Central memory CD8-positive, alpha-beta T cell (primary cell): ENCODE results near the gene PLA2G3.
A peak's percentile ranks its signal among the peaks of the same experiment; 100 is the strongest.

Experiments
- ATAC-seq: fragments of 150-1000 bp; cut with Tn5 transposase; replicated peaks from 2 replicates; pipeline ENCODE4 v1.10.0; 2022; ENCODE audit warnings: mild to moderate bottlenecking, moderate FRiP score, moderate number of reproducible peaks; ENCODE audit not compliant: poor library complexity, severe bottlenecking; ENCODE audit errors: extremely low read depth
- DNase-seq, 2 donors: peaks; one replicate each; pipeline ENCODE4 v3.0.0; 2021; ENCODE audit warnings: low spot score in 2 of 2
- H3K27ac Mint-ChIP-seq: one replicate; pipeline ENCODE4 v1.8.0; 2022; ENCODE audit warnings: low read depth, mild to moderate bottlenecking, moderate library complexity, mixed read lengths
- H3K27me3 Mint-ChIP-seq: one replicate; pipeline ENCODE4 v1.8.0; 2022; ENCODE audit warnings: mixed read lengths
- H3K36me3 Mint-ChIP-seq: one replicate; pipeline ENCODE4 v1.8.0; 2022; ENCODE audit warnings: mild to moderate bottlenecking, moderate library complexity, mixed read lengths; ENCODE audit not compliant: insufficient read depth
- H3K4me1 Mint-ChIP-seq: one replicate; pipeline ENCODE4 v1.8.0; 2022; ENCODE audit warnings: mixed read lengths
- H3K4me3 Mint-ChIP-seq: one replicate; pipeline ENCODE4 v1.8.0; 2022; ENCODE audit warnings: mild to moderate bottlenecking, moderate library complexity, mixed read lengths
- H3K9me3 Mint-ChIP-seq: one replicate; pipeline ENCODE4 v1.8.0; 2022; ENCODE audit warnings: mixed read lengths

PLA2G3 gene

DNA sequence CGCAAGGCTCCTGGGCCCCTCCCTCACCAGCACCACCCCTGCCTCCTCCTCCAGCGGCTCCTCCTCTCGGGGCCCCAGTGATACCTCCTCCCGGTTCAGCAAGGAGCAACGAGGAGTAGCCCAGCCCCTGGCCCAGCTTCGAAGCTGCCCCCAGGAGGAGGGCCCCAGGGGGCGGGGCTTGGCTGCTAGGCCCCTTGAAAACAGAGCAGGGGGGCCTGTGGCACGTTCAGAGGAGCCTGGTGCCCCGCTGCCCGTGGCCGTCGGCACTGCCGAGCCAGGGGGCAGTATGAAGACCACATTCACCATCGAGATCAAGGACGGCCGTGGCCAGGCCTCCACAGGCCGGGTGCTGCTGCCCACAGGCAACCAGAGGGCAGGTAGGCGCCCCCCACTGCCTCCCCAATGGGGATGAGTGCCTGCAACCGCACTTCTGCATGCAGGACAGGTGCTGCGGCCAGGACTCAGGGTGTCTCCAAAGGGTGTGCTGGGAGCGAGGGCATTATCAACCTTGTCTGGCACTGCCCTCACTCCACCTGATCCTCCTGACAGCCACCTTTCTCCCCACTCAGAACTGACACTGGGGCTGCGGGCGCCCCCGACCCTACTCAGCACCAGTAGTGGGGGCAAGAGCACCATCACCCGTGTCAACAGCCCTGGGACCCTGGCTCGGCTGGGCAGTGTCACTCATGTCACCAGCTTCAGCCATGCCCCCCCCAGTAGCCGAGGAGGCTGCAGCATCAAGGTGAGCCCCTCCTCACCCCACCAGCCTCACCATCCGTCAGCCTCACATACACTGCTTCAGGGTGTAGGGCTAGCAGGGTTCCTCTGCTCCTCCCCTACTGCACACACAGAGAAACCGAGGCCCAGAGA lies 49.0 kb downstream of the PLA2G3 start:
- Mint-ChIP-seq H3K27ac (no peak overlapping the region), H3K9me3 (no peaks in the 10 kb centered on the region), H3K4me3 (no peak overlapping the region), H3K4me1 (no peaks in the 10 kb centered on the region), H3K27me3 (no peaks in the 10 kb centered on the region), H3K36me3 (no peaks in the 10 kb centered on the region)
- ATAC-seq (no peak), DNase-seq (no peak)

DNA sequence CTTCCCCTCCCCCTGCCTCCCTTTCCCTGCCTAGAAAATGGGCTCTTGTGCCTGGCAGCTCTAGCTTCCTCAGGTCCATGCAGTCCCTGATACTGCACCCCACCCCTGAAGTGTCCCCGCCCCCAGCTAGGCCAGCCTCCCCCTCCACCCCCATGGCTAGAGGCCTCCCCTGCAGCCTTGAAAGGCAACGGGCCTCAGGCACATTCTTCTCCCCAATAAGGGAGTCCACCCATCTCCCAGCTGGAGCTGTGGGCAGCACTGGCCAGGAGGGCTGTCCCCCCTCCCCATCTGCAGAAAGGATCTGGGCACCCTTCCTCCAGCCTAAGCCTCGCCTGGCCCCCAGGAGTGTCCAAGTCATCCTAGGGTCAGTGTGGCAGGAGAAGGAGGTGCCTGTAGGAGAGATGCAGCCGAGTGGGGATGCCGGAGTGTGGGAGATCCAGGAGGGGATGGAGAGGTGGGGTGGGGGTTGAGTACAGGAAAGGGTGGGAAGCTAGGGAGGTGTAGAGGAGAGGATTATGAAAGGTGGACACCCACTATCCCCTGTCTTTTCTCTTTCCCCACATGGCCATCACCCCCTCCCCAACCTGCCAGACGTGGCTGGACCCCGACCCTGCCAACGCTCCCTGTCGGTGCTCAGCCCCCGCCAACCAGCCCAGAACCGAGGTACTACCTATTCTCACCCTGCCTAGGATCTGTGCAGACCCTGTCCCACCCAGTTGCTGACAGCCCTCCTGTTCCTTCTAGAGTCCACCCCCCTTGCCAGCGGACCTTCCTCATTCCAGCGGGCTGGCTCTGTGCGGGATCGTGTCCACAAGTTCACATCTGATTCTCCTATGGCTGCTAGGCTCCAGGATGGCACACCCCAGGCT lies 49.9 kb downstream of the PLA2G3 start:
- Mint-ChIP-seq H3K9me3 (no peaks in the 10 kb centered on the region), H3K4me1 (no peaks in the 10 kb centered on the region), H3K36me3 (no peaks in the 10 kb centered on the region), H3K4me3 (no peak overlapping the region), H3K27me3 (no peaks in the 10 kb centered on the region), H3K27ac (no peak overlapping the region)
- ATAC-seq (no peak), DNase-seq (no peak)

DNA sequence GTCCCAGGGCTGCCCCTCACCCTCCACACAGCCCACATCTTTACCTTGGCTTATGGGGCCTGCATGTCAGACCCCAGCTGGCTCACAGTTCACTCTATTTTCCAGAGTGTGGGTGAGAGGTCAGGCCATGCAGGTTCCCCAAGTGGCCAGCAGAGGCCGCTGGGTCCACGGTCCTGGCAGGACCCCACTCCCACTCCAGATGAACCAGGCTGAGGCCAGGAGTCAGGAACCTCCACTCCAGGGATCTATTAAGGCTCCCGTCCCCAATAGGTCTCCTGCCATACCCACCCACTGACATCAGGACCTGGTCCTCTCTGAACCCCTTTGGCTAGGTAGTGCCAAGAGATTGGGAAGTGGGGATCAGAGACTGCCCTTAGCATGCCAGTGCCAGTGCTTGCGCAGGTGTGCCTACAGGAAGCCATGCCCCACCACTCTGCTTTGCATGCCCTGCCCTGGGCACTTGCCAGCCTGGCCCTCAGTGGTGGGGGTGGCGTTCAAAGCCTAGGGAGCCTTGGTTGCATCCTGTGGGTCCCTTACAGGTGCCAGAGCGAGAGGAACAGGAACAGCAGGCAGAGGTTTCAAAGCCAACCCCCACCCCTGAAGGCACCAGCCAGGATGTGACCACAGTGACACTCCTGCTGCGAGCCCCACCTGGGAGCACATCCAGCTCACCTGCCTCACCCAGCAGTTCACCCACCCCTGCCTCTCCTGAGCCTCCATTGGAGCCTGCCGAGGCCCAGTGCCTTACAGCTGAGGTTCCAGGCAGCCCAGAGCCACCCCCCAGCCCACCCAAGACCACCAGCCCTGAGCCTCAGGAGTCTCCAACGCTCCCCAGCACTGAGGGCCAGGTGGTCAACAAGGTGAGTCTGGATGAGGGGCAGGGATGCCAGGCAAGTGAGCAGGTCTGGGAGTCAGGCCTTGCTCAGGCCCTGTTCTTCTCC lies 50.9 kb downstream of the PLA2G3 start:
- peaks cover 1% of the 10 kb centered on the region for H3K4me1 Mint-ChIP-seq
- no peaks in the 10 kb centered on the region for H3K27me3 Mint-ChIP-seq
- H3K36me3 Mint-ChIP-seq = no peaks in the 10 kb centered on the region
- H3K27ac Mint-ChIP-seq = no peak overlapping the region
- ATAC-seq (no peak), DNase-seq (no peak)
- no peak overlapping the region for H3K4me3 Mint-ChIP-seq
- no peaks in the 10 kb centered on the region for H3K9me3 Mint-ChIP-seq

DNA sequence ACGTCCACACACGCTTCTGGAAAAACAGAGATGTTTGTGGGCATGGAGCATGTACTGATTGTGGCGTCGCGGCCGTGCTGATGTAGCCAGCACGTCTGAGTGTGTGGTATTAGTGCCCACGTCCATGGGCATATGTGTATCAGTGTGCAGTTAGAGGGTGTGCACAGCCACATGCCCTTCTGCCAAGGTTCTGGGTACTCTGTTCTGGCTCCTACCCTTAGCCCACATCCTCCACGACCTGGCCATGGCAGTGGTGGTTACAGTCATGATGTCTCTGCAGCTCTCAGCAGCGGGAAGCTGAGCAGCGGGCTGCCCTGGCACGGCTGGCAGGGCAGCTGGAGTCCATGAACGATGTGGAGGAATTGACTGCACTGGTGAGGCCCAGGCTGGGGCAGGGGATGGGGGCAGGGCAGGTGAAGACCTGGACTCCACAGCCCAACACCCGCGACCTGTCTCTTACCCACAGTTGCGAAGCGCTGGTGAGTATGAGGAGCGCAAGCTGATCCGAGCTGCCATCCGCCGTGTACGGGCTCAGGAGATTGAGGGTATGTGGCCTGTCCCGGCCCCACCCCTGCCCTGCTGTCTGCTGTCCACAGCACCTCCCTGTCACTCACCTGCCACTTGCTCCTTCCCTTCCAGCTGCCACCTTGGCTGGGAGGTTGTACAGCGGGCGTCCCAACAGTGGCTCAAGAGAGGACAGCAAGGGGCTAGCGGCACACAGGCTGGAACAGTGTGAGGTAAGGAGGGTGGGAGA lies 51.9 kb downstream of the PLA2G3 start:
- peaks cover 10% of the 10 kb centered on the region for H3K4me1 Mint-ChIP-seq
- H3K27me3 Mint-ChIP-seq = no peaks in the 10 kb centered on the region
- DNase-seq (no peak), ATAC-seq (no peak)
- no peak overlapping the region for H3K27ac Mint-ChIP-seq
- H3K4me3 Mint-ChIP-seq = no peak overlapping the region
- H3K36me3 Mint-ChIP-seq = peaks cover 2% of the 10 kb centered on the region
- H3K9me3 Mint-ChIP-seq = no peaks in the 10 kb centered on the region

DNA sequence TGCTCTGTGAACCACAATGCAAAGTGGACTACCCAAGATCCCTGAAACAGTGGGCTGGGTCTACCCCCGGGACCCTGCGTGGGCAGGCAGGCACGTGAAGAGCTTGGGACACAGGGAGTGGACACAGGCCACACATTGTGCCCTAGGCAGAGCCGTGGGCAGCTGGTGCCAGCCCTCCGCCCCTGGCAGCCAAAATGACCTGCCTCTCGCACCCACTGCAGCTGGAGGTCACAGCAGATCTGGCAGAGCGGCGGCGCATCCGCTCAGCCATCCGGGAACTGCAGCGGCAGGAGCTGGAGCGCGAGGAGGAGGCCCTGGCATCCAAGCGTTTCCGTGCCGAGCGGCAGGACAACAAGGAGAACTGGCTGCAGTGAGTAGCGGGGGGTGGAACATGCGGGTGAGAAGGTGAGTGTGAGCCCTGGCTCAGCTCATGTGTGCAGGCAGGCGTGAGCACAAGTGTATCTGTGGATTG lies 52.5 kb downstream of the PLA2G3 start:
- no peak overlapping the region for H3K27ac Mint-ChIP-seq
- H3K9me3 Mint-ChIP-seq = no peaks in the 10 kb centered on the region
- no peaks in the 10 kb centered on the region for H3K27me3 Mint-ChIP-seq
- DNase-seq = no peak
- H3K4me1 Mint-ChIP-seq = peaks cover 10% of the 10 kb centered on the region
- peaks cover 2% of the 10 kb centered on the region for H3K36me3 Mint-ChIP-seq
- ATAC-seq = no peak
- H3K4me3 Mint-ChIP-seq = no peak overlapping the region

DNA sequence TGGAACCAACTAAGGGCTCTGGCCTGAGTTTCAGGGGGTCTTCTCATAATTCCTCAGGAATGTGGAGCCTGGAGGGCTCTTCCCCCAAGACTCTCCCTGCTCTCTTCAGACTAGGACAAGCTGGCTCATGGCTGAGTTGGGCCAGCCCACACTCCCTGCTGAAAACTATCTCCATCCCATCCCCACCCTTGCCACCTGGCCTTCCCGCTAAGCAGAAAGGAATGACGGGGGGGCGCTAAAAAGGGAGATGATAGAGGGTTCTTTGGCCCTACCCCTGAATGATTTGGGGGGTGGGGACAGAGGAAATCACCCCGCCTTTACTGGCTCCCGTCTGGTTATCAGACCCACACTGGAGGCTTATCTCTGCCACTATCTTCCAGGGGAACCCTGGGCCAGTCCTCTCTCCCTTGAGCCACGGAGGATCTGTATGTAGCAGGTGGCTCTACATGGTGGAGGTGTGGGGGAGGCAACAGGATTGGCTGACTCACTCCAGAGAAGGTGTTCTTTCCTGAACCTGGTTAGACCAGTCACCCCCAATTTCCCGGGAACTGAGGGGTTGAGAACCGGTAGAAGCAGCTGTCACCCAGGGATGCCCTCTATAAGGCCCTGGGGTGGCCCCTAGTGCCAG lies 53.5 kb downstream of the PLA2G3 start:
- no peaks in the 10 kb centered on the region for H3K27me3 Mint-ChIP-seq
- peaks cover 18% of the 10 kb centered on the region for H3K4me1 Mint-ChIP-seq
- peaks cover 4% of the 10 kb centered on the region for H3K36me3 Mint-ChIP-seq
- no peak overlapping the region for H3K4me3 Mint-ChIP-seq
- DNase-seq (no peak), ATAC-seq (no peak)
- H3K27ac Mint-ChIP-seq = no peak overlapping the region
- H3K9me3 Mint-ChIP-seq = no peaks in the 10 kb centered on the region

DNA sequence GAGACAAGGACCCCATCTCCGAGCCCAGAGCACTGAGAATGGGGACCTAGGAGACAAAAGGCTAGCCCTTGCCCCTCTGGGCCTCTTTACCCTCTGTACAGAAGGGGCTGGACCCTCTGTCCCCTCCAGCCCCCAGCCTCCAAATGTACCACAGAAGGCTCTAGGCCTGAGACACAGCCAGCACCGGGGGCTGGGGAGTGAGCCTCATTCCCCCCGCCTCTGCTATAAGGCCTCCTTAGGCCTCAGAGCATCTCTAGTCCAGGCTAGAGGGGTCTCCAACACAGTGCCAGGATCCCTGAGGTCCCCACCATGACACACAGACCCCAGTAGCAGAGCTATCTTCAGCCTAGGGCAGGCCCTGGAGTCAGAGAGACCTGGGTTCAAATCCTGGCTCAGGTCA lies 54.4 kb downstream of the PLA2G3 start:
- H3K4me3 Mint-ChIP-seq = peak overlapping the region; percentile 81
- no peak for ATAC-seq
- no peak for DNase-seq
- no peaks in the 10 kb centered on the region for H3K9me3 Mint-ChIP-seq
- H3K4me1 Mint-ChIP-seq = peaks cover 27% of the 10 kb centered on the region
- no peaks in the 10 kb centered on the region for H3K27me3 Mint-ChIP-seq
- no peak overlapping the region for H3K27ac Mint-ChIP-seq
- peaks cover 6% of the 10 kb centered on the region for H3K36me3 Mint-ChIP-seq

DNA sequence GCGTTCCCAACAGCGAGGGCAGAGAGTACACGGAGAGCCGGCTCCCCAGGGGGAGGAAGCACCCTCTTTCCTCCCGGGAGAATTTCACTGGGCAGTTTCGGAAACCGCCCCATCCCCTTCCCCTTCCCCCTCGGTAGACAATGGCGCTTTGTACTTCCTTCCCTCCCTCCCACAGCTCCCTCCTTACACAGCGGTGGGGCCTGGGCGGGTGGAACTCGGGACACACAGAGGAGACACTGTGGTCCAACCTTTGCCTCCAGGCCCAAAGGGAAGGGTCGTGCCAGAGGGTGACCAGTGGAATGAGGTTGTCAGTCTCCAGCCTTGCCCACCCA lies 54.8 kb downstream of the PLA2G3 start:
- ATAC-seq = no peak

DNA sequence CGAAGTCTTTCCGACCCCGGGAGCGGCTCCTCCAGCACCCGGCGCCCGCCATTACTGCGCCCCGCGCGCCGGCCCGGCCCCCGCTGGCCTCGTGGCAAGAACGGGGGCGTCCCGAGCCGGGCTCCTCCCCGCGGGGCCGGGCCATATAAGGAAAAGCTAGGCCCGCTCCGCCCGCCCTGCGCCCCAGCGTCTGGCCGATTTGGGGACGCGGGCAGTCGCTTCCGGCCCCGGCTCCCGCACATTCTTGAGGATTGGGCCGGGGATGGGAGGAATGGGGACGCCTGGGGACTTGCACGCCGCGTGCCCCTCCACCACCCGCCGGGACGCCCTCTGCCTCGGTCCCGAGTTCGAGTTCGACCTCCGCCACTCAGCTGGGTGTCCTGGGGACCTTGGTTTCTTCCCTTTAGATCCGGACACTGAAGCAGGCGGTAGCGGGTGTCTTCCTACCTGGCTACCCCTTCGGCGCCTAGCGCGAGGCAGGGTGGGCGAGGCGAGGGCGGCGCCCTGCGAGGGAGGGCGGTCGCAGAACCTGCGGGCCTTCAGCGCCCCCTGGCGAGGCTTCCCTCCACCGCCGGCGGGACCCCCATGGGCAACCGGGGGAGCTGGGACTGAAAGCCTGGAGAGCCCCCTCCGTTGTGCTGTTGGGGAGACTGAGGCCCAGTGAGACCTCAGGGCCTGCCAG lies 55.4 kb downstream of the PLA2G3 start:
- peaks cover 6% of the 10 kb centered on the region for H3K36me3 Mint-ChIP-seq
- ATAC-seq (peak; percentile 93), DNase-seq (peak; percentile 72 to 74)
- no peaks in the 10 kb centered on the region for H3K9me3 Mint-ChIP-seq
- H3K27me3 Mint-ChIP-seq = no peaks in the 10 kb centered on the region
- peak overlapping the region; percentile 68 for H3K27ac Mint-ChIP-seq
- peaks cover 32% of the 10 kb centered on the region for H3K4me1 Mint-ChIP-seq
- H3K4me3 Mint-ChIP-seq = peak overlapping the region; percentile 81

More for the DNA sequence above, 54.8 kb downstream of the PLA2G3 start:
- peak overlapping the region; percentile 13 for H3K27ac Mint-ChIP-seq
- no peaks in the 10 kb centered on the region for H3K9me3 Mint-ChIP-seq
- H3K4me3 Mint-ChIP-seq = peak overlapping the region; percentile 81
- H3K36me3 Mint-ChIP-seq = peaks cover 6% of the 10 kb centered on the region
- H3K27me3 Mint-ChIP-seq = no peaks in the 10 kb centered on the region
- H3K4me1 Mint-ChIP-seq = peaks cover 32% of the 10 kb centered on the region
- DNase-seq = no peak
